ENCODE data around the gene ZSCAN10. TPM values are rescaled to one million over a fixed set of nuclear protein-coding genes. Genes with fewer than 3 reads are reported as not detected.

ZSCAN10 gene
- total RNA-seq, 2 donors from 2014 or later, result not detected

- H3K9me3 ChIP-seq, result no peaks in the 10 kb centered on the region
- DNase-seq (ENCODE audit: low spot score), result no peak
- TF ChIP-seq, protein P1, sequence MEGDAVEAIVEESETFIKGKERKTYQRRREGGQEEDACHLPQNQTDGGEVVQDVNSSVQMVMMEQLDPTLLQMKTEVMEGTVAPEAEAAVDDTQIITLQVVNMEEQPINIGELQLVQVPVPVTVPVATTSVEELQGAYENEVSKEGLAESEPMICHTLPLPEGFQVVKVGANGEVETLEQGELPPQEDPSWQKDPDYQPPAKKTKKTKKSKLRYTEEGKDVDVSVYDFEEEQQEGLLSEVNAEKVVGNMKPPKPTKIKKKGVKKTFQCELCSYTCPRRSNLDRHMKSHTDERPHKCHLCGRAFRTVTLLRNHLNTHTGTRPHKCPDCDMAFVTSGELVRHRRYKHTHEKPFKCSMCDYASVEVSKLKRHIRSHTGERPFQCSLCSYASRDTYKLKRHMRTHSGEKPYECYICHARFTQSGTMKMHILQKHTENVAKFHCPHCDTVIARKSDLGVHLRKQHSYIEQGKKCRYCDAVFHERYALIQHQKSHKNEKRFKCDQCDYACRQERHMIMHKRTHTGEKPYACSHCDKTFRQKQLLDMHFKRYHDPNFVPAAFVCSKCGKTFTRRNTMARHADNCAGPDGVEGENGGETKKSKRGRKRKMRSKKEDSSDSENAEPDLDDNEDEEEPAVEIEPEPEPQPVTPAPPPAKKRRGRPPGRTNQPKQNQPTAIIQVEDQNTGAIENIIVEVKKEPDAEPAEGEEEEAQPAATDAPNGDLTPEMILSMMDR (IDR thresholded peaks at IDR 0.05), result no peak
- peaks cover 23 to 50% of the 10 kb centered on the region in 2 donors for H3K27me3 ChIP-seq
- no peak overlapping the region for H3K4me3 ChIP-seq
- H3K36me3 ChIP-seq, result no peaks in the 10 kb centered on the region
- H3K27ac ChIP-seq, result no peak overlapping the region
- peaks cover 0 to 22% of the 10 kb centered on the region in 2 donors for H3K4me1 ChIP-seq
Observed at GRCh38 chr16:3042376-3042775, 56.7 kb downstream of the ZSCAN10 start.

GRCh38 chr16:3038896-3039295, 60.2 kb downstream of the ZSCAN10 start:
- Histone ChIP-seq H3K27me3 (peaks cover 17 to 37% of the 10 kb centered on the region in 2 donors), H3K4me3 (no peak overlapping the region), H3K27ac (no peak overlapping the region), H3K9me3 (no peaks in the 10 kb centered on the region), H3K4me1 (peaks cover 0 to 12% of the 10 kb centered on the region in 2 donors), H3K36me3 (no peaks in the 10 kb centered on the region)
- DNase-seq (ENCODE audit: low spot score), result no peak
- TF ChIP-seq, protein P1 (IDR thresholded peaks at IDR 0.05), result no peak

Other genes starting within 250 kb of the ZSCAN10 start
- gene PRSS22, start 241.1 kb downstream of the ZSCAN10 start, total RNA-seq, result not detected
- 10 to 100 TPM; 48.2 to 57.9 TPM for gene FLYWCH2, start 216.1 kb downstream of the ZSCAN10 start, total RNA-seq
- gene FLYWCH1, start 187.4 kb downstream of the ZSCAN10 start, total RNA-seq, result 10 to 100 TPM; 31.5 to 37.8 TPM
- gene KREMEN2, start 135.0 kb downstream of the ZSCAN10 start, total RNA-seq, result not detected
- 1 to 10 TPM; 4.7 to 5.9 TPM for gene PAQR4, start 129.9 kb downstream of the ZSCAN10 start, total RNA-seq
- under 1 TPM; 0.52 to 0.98 TPM for gene PKMYT1, start 118.8 kb downstream of the ZSCAN10 start, total RNA-seq
- under 1 TPM in 1 of 2 donors, not detected in 1; 0.39 TPM for gene CLDN9, start 86.4 kb downstream of the ZSCAN10 start, total RNA-seq
- not detected for gene CLDN6, start 81.1 kb downstream of the ZSCAN10 start, total RNA-seq
- 100 to 1,000 TPM in 1 of 2 donors, 10 to 100 TPM in 1; 36.8 to 280 TPM for gene TNFRSF12A, start 78.9 kb downstream of the ZSCAN10 start, total RNA-seq
- 10 to 100 TPM; 22.5 to 33.1 TPM for gene HCFC1R1, start 75.4 kb downstream of the ZSCAN10 start, total RNA-seq
- gene THOC6, start 75.3 kb downstream of the ZSCAN10 start, total RNA-seq, result 10 to 100 TPM in 1 of 2 donors, 1 to 10 TPM in 1; 7.4 to 12.6 TPM
- under 1 TPM in 1 of 2 donors, not detected in 1; 0.28 TPM for gene BICDL2, start 62.4 kb downstream of the ZSCAN10 start, total RNA-seq
- 1 to 10 TPM in 1 of 2 donors, under 1 TPM in 1; 0.30 to 1.7 TPM for gene MMP25, start 52.7 kb downstream of the ZSCAN10 start, total RNA-seq
- 10 to 100 TPM; 52.9 to 56.0 TPM for gene IL32, start 33.7 kb downstream of the ZSCAN10 start, total RNA-seq
- 10 to 100 TPM; 10.5 to 12.4 TPM for gene ZNF205, start 13.3 kb upstream of the ZSCAN10 start, total RNA-seq
- gene ZNF213, start 35.7 kb upstream of the ZSCAN10 start, total RNA-seq, result 1 to 10 TPM; 7.3 to 7.9 TPM
- gene OR1F1, start 88.9 kb upstream of the ZSCAN10 start, total RNA-seq, result not detected
- 1 to 10 TPM; 3.2 to 4.9 TPM for gene ZNF200, start 135.9 kb upstream of the ZSCAN10 start, total RNA-seq
- 1 to 10 TPM in 1 of 2 donors, under 1 TPM in 1; 0.82 to 2.2 TPM for gene MEFV, start 157.3 kb upstream of the ZSCAN10 start, total RNA-seq
- 10 to 100 TPM; 11.0 to 18.0 TPM for gene ZNF263, start 184.2 kb upstream of the ZSCAN10 start, total RNA-seq
- 1 to 10 TPM; 5.0 to 5.4 TPM for gene TIGD7, start 206.1 kb upstream of the ZSCAN10 start, total RNA-seq
- 10 to 100 TPM; 15.5 to 20.1 TPM for gene ZNF75A, start 206.2 kb upstream of the ZSCAN10 start, total RNA-seq

Measured in right atrium auricular region (tissue), 2 donors.